ENCODE measurements around the gene CENPI.

Gene CENPI

GRCh38 chrX:101081231-101081630 lies 16.8 kb upstream of the CENPI start:
- Histone ChIP-seq H2BK120ac (ENCODE audit: low read depth, low read length) (no peak overlapping the region), H3K14ac (ENCODE audit: low read length) (no peak overlapping the region), H3K23ac (ENCODE audit: low read depth, low read length, poor library complexity) (no peak overlapping the region), H3K4ac (ENCODE audit: low read length) (no peak overlapping the region), H3K9me3 (replicated peaks in 1 of 2; ENCODE audit: control insufficient read depth in 2 of 2, insufficient read depth in 1 of 2, low read depth in 1 of 2, low read length in 2 of 2) (no peaks in the 10 kb centered on the region), H4K91ac (ENCODE audit: low read depth, low read length, poor library complexity) (no peak overlapping the region), H3K27ac (replicated peaks; ENCODE audit: low read length) (no peak overlapping the region), H3K18ac (ENCODE audit: low read length) (no peak overlapping the region), H2BK12ac (ENCODE audit: low read length) (no peak overlapping the region), H3K36me3 (replicated peaks in 1 of 2; ENCODE audit: control insufficient read depth in 2 of 2, insufficient read depth in 2 of 2, low read length in 2 of 2) (no peaks in the 10 kb centered on the region), H3K4me3 (ENCODE audit: low read length in 2 of 2) (no peak overlapping the region), H3K9ac (ENCODE audit: low read depth, low read length, poor library complexity) (no peak overlapping the region), H2AK5ac (ENCODE audit: low read depth, low read length) (no peak overlapping the region), H4K8ac (ENCODE audit: low read depth, low read length) (no peak overlapping the region), H3K4me1 (ENCODE audit: control insufficient read depth in 2 of 2, insufficient read depth in 1 of 2, low read depth in 1 of 2, low read length in 2 of 2) (peaks cover 6% of the 10 kb centered on the region in 2 donors), H3K27me3 (ENCODE audit: control insufficient read depth in 3 of 3, insufficient read depth in 3 of 3, low read depth in 1 of 3, low read length in 3 of 3) (no peaks in the 10 kb centered on the region), H2AFZ (ENCODE audit: low read length) (no peak overlapping the region), H2BK15ac (ENCODE audit: low read length) (no peak overlapping the region), H3K79me1 (ENCODE audit: low read depth, low read length) (peaks cover 1% of the 10 kb centered on the region), H3K4me2 (ENCODE audit: insufficient read depth, low read length, poor library complexity, severe bottlenecking) (no peak overlapping the region), H2BK5ac (ENCODE audit: low read length) (no peak overlapping the region)
- no peak for DNase-seq (ENCODE audit: low spot score)
- no CpG with 5 or more reads among the region's 3 CpGs for WGBS, 2 donors (ENCODE audit: extremely low coverage in 2 of 2, insufficient read length in 2 of 2, insufficient replicate concordance in 1 of 2)

DNA sequence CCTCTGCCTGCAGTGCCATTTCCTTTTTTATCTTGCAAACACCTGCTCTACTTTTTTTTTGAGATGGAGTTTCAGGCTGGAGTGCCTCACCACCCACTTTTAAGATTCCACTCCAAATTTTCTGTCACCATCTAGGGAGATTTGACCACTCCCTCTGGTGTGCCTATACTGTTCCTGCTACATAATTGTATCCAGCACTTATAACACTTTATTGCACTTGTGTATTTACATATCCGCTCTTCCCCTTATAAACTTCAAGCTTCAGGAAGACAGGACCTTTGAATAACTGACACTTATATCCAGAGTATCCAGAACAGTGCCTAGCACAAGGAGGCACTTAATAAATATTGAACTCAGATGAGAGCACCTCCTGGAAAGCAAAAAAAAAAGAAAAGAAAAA lies 6.2 kb upstream of the CENPI start:
- no peak overlapping the region for H2BK12ac ChIP-seq (ENCODE audit: low read length)
- no peak overlapping the region for H3K18ac ChIP-seq (ENCODE audit: low read length)
- no peak overlapping the region for H2BK120ac ChIP-seq (ENCODE audit: low read depth, low read length)
- H3K23ac ChIP-seq (ENCODE audit: low read depth, low read length, poor library complexity) = no peak overlapping the region
- no peak overlapping the region for H2BK5ac ChIP-seq (ENCODE audit: low read length)
- no peak overlapping the region for H3K4me3 ChIP-seq (ENCODE audit: low read length in 2 of 2)
- no peak overlapping the region for H4K91ac ChIP-seq (ENCODE audit: low read depth, low read length, poor library complexity)
- H3K36me3 ChIP-seq (replicated peaks in 1 of 2; ENCODE audit: control insufficient read depth in 2 of 2, insufficient read depth in 2 of 2, low read length in 2 of 2) = no peaks in the 10 kb centered on the region
- no peaks in the 10 kb centered on the region for H3K9me3 ChIP-seq (replicated peaks in 1 of 2; ENCODE audit: control insufficient read depth in 2 of 2, insufficient read depth in 1 of 2, low read depth in 1 of 2, low read length in 2 of 2)
- H3K4me1 ChIP-seq (ENCODE audit: control insufficient read depth in 2 of 2, insufficient read depth in 1 of 2, low read depth in 1 of 2, low read length in 2 of 2) = no peaks in the 10 kb centered on the region
- H3K27me3 ChIP-seq (ENCODE audit: control insufficient read depth in 3 of 3, insufficient read depth in 3 of 3, low read depth in 1 of 3, low read length in 3 of 3) = no peaks in the 10 kb centered on the region
- WGBS, 2 donors (ENCODE audit: extremely low coverage in 2 of 2, insufficient read length in 2 of 2, insufficient replicate concordance in 1 of 2) = no CpG with 5 or more reads among the region's 1 CpG
- no peak overlapping the region for H3K27ac ChIP-seq (replicated peaks; ENCODE audit: low read length)
- no peak overlapping the region for H3K14ac ChIP-seq (ENCODE audit: low read length)
- H2AK5ac ChIP-seq (ENCODE audit: low read depth, low read length) = no peak overlapping the region
- no peak overlapping the region for H2AFZ ChIP-seq (ENCODE audit: low read length)
- no peak overlapping the region for H3K9ac ChIP-seq (ENCODE audit: low read depth, low read length, poor library complexity)
- DNase-seq (ENCODE audit: low spot score) = no peak
- no peak overlapping the region for H3K4ac ChIP-seq (ENCODE audit: low read length)
- no peak overlapping the region for H4K8ac ChIP-seq (ENCODE audit: low read depth, low read length)
- H2BK15ac ChIP-seq (ENCODE audit: low read length) = no peak overlapping the region
- H3K79me1 ChIP-seq (ENCODE audit: low read depth, low read length) = no peaks in the 10 kb centered on the region
- no peak overlapping the region for H3K4me2 ChIP-seq (ENCODE audit: insufficient read depth, low read length, poor library complexity, severe bottlenecking)

DNA sequence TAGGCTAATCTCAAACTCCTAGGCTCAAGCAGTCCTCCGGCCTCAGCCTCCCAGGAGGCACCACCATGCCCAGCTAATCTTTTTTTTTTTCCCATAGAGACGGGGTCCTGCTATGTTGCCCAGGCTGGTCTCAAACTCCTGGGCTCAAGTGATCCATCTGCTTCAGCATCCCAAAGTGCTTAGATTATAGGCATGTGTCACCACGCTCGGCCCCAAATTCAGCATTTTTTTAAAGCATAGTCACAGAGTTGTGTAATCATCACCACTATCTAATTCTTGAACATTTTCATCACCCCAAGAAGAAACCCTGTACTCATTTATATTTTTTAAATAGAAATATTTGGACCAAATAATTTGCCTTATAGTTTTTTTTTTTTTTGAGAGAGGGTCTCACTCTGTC lies 10.3 kb downstream of the CENPI start:
- Histone ChIP-seq H3K4me1 (ENCODE audit: control insufficient read depth in 2 of 2, insufficient read depth in 1 of 2, low read depth in 1 of 2, low read length in 2 of 2) (no peaks in the 10 kb centered on the region), H3K79me1 (ENCODE audit: low read depth, low read length) (no peaks in the 10 kb centered on the region), H2BK12ac (ENCODE audit: low read length) (no peak overlapping the region), H3K23ac (ENCODE audit: low read depth, low read length, poor library complexity) (no peak overlapping the region), H4K91ac (ENCODE audit: low read depth, low read length, poor library complexity) (no peak overlapping the region), H3K4me2 (ENCODE audit: insufficient read depth, low read length, poor library complexity, severe bottlenecking) (no peak overlapping the region), H3K27me3 (ENCODE audit: control insufficient read depth in 3 of 3, insufficient read depth in 3 of 3, low read depth in 1 of 3, low read length in 3 of 3) (no peaks in the 10 kb centered on the region), H3K9me3 (replicated peaks in 1 of 2; ENCODE audit: control insufficient read depth in 2 of 2, insufficient read depth in 1 of 2, low read depth in 1 of 2, low read length in 2 of 2) (no peaks in the 10 kb centered on the region), H3K36me3 (replicated peaks in 1 of 2; ENCODE audit: control insufficient read depth in 2 of 2, insufficient read depth in 2 of 2, low read length in 2 of 2) (peaks cover 2 to 73% of the 10 kb centered on the region in 2 donors), H2AK5ac (ENCODE audit: low read depth, low read length) (no peak overlapping the region), H3K4ac (ENCODE audit: low read length) (no peak overlapping the region), H2BK5ac (ENCODE audit: low read length) (no peak overlapping the region), H2BK15ac (ENCODE audit: low read length) (no peak overlapping the region), H3K27ac (replicated peaks; ENCODE audit: low read length) (no peak overlapping the region), H2AFZ (ENCODE audit: low read length) (no peak overlapping the region), H3K14ac (ENCODE audit: low read length) (no peak overlapping the region), H3K4me3 (ENCODE audit: low read length in 2 of 2) (no peak overlapping the region), H3K9ac (ENCODE audit: low read depth, low read length, poor library complexity) (no peak overlapping the region), H4K8ac (ENCODE audit: low read depth, low read length) (no peak overlapping the region), H2BK120ac (ENCODE audit: low read depth, low read length) (no peak overlapping the region), H3K18ac (ENCODE audit: low read length) (no peak overlapping the region)
- no CpG with 5 or more reads among the region's 4 CpGs for WGBS, 2 donors (ENCODE audit: extremely low coverage in 2 of 2, insufficient read length in 2 of 2, insufficient replicate concordance in 1 of 2)
- DNase-seq (ENCODE audit: low spot score) = no peak

DNA sequence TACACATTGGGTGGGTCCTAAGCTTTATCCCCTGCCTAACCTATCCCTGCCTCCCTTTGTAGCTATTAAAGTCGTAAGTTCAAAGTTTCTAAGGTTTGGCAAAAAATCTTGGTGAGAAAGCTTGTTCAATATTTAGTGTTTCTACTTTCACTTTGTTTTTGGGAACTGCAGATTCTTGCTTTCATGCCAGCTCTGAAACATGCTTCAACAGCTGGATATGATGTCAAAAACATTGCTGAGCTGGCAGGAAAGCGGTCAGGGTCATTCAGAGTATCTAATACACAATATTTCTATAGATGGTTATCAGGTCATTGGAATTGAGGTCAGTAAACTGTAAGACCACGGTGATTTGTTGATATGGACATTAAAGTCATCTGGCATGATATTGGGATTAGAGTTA lies 19.7 kb downstream of the CENPI start:
- Histone ChIP-seq H3K23ac (ENCODE audit: low read depth, low read length, poor library complexity) (no peak overlapping the region), H3K27me3 (ENCODE audit: control insufficient read depth in 3 of 3, insufficient read depth in 3 of 3, low read depth in 1 of 3, low read length in 3 of 3) (no peaks in the 10 kb centered on the region), H4K91ac (ENCODE audit: low read depth, low read length, poor library complexity) (no peak overlapping the region), H2AFZ (ENCODE audit: low read length) (no peak overlapping the region), H3K18ac (ENCODE audit: low read length) (no peak overlapping the region), H2BK12ac (ENCODE audit: low read length) (no peak overlapping the region), H3K27ac (replicated peaks; ENCODE audit: low read length) (no peak overlapping the region), H2BK15ac (ENCODE audit: low read length) (no peak overlapping the region), H3K79me1 (ENCODE audit: low read depth, low read length) (no peaks in the 10 kb centered on the region), H3K4ac (ENCODE audit: low read length) (no peak overlapping the region), H3K14ac (ENCODE audit: low read length) (no peak overlapping the region), H2AK5ac (ENCODE audit: low read depth, low read length) (no peak overlapping the region), H3K4me3 (ENCODE audit: low read length in 2 of 2) (no peak overlapping the region), H2BK120ac (ENCODE audit: low read depth, low read length) (no peak overlapping the region), H3K4me1 (ENCODE audit: control insufficient read depth in 2 of 2, insufficient read depth in 1 of 2, low read depth in 1 of 2, low read length in 2 of 2) (no peaks in the 10 kb centered on the region), H2BK5ac (ENCODE audit: low read length) (no peak overlapping the region), H3K4me2 (ENCODE audit: insufficient read depth, low read length, poor library complexity, severe bottlenecking) (no peak overlapping the region), H3K9me3 (replicated peaks in 1 of 2; ENCODE audit: control insufficient read depth in 2 of 2, insufficient read depth in 1 of 2, low read depth in 1 of 2, low read length in 2 of 2) (no peaks in the 10 kb centered on the region), H3K9ac (ENCODE audit: low read depth, low read length, poor library complexity) (no peak overlapping the region), H3K36me3 (replicated peaks in 1 of 2; ENCODE audit: control insufficient read depth in 2 of 2, insufficient read depth in 2 of 2, low read length in 2 of 2) (peaks cover 0 to 73% of the 10 kb centered on the region in 2 donors), H4K8ac (ENCODE audit: low read depth, low read length) (no peak overlapping the region)
- no peak for DNase-seq (ENCODE audit: low spot score)
- WGBS, 2 donors (ENCODE audit: extremely low coverage in 2 of 2, insufficient read length in 2 of 2, insufficient replicate concordance in 1 of 2) = no CpG with 5 or more reads among the region's 3 CpGs
